Measurements from ENCODE around the gene TSPAN17.

Gene TSPAN17

DNA sequence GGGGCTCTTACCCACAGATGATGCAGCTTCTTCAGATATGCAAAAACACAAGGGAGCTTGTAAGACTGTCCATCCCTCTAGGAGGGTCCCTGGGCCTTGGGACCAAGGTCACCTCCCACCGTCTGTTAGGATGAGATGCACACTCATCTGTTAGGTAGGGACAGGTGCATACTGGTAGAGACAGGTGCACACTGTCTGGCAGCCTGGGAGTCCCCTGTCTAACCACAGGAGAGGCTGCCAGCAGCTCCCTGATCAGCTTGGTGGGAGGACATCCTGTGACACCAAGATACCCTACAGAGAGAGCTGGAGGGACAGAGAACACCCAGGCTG lies 13.2 kb downstream of the TSPAN17 start:
- DNase-seq: no peak

- DNase-seq: peak; percentile 74 to 81
Observed at GRCh38 chr5:176660860-176661641, 13.8 kb downstream of the TSPAN17 start.

DNA sequence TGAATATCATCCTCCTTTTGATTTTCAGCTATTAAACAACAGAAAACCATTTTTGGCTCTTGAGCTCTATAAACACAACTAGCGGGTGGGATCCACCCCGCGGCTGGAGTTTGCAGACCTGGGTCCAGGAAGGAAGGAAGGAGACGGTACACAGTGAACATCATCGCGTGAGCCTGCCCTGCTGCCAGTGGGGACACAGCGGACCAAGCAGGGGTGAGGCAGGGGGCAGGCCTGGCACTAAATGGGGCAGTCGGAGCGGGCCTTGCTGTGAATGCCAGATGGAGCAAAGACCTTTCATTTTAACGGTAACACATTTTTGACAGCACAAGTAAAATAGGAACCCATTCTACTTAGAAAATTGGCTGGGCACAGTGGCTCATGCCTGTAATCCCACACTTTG lies 14.4 kb downstream of the TSPAN17 start:
- DNase-seq: no peak

- DNase-seq: no peak
Observed at GRCh38 chr5:176662371-176663333, 15.4 kb downstream of the TSPAN17 start.

GRCh38 chr5:176663566-176663965 lies 16.3 kb downstream of the TSPAN17 start:
- no peak for DNase-seq

GRCh38 chr5:176664479-176664878 lies 17.2 kb downstream of the TSPAN17 start:
- no peak for DNase-seq

- DNase-seq: no peak
Observed at GRCh38 chr5:176664886-176665285, 17.6 kb downstream of the TSPAN17 start.

DNA sequence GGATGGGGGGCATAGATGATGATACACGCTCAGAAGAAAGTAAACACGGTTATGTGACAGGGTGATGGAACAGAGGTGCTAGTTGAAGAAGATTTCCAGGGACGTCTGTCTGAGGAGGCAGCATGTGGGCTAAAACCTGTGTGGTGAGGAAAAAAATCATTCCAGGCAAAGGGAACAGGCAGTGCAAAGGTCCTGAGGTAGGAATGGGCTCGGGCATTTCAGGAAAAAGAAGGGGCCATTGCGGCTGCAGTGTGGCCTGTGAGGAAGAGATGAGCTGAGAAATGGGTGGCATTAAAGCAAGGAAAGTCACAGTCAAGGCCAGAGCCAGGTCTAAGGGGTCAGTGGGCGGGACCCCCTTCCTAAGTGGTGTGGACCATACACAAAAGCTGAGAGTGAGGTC lies 18.2 kb downstream of the TSPAN17 start:
- no peak for DNase-seq

- no peak for DNase-seq
Observed at GRCh38 chr5:176667637-176668036, 20.4 kb downstream of the TSPAN17 start.

- no peak for DNase-seq
Observed at GRCh38 chr5:176670449-176670848, 23.2 kb downstream of the TSPAN17 start.

- DNase-seq: no peak
Observed at GRCh38 chr5:176671399-176671798, 24.1 kb downstream of the TSPAN17 start.

DNA sequence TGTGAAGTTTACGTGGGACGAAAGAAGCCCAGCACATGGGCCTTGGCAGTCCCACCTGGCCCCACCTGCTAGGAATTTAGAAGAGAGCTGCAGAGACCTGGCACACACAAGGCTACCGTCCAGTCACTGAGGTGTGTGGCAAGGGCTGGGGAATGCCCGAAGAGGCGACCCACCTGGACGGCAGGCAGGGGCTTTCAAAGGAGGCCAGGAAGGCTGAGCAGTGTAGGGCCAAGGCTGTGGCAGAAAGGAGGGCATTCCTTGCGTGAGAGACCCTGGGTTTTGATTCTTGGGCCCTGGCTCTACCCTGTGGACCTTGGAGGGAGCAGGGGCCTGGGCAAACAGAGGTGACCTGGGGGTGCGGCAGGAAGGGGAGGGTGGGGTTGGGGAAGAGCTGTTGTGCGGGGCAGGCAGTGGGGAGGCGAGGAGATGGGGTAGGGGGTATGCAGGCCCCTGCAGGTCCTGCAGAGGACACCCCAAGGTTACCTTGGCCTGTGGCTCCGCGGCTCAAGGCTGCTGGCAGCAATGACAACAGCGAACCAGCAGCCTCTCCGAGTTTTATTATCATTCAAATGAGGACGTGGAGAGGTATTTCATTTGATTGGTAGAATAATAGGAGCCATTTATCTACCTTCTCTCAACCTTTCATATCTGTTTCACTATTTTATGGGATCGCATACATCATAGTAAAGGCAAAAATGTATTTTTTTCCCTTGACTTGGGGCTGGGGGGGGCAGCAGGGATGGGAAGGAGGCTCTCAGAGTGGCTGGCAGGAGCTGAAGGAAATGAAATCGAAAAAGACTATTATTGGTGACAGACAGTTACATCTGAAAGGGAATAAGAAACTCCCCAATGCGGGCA lies 24.8 kb downstream of the TSPAN17 start:
- no peak for DNase-seq

GRCh38 chr5:176673651-176674583 lies 26.6 kb downstream of the TSPAN17 start:
- DNase-seq: no peak

DNA sequence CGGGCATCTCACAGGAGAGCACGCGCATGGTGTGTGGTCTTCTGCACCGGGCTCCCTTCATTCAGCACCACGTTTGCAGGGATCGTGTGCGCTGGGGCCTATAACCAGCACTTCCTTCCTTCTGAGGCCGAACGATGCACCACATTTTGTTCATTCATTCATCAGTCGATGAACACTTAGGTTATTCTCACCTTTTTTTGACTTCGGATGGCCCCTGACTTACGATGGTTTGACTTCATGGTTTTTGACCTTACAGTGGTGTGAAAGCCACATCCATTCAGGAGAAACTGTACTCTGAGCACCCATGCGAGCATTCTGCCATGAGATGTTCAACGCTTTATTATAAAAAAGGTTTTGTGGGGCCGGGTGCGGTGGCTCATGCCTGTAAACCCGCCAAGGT lies 27.5 kb downstream of the TSPAN17 start:
- DNase-seq: no peak

- DNase-seq: no peak
Observed at GRCh38 chr5:176675676-176676360, 28.5 kb downstream of the TSPAN17 start.

- no peak for DNase-seq
Observed at GRCh38 chr5:176676361-176676824, 29.1 kb downstream of the TSPAN17 start.

DNA sequence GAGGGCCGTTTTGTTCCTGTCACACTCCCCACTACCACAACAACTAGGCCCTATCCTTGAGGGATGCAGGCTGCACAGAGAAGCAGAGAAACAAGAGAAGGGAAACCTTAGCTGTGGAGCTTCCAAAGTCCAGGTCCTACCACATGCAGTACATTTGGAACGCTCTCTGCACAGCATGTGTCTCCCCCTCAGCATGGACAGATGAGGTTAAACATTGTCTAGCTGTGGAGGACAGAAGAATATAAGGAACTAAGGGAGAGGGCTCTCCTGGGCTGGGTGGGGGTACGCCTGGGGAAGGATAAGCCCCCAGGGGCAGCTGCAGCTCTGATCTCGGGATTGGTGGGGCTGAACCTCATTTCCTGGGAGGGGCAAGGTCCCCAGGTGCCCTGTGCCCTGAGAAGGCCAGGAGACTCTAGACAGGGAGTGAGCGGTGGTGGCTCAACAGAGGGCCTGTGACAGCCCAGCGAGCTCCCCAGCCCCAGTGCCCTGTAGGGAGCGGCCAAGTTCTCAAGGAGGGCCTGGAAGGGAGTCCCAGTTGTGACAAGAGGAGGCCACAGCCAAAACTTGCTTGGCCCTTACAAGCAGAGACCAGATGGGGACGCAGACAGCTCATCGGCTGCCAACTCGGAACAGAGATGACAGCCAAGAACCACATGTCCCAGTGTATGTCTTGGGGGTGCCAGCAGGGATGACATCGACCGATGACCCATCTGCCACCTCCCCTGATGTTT lies 30.1 kb downstream of the TSPAN17 start:
- DNase-seq: no peak

DNA sequence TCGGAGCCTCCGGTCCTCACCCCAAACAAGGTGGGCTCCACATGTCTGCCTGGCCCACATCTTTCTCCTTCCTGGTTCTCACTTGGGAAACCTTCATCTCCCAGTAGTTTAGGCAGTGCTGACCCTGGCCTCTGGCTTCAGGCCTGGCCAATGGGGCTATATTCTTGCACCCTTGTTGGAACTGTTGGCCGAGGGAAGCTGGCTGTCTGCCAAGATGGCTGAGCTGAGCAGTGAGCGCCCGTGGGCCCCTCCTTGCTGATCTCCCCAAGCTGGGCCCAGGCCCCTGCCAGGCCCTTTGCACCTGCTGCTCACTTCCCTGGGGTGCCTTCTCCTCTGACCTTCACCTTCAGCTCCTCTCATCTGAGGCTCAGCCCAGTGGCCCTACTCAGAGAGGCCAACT lies 31.3 kb downstream of the TSPAN17 start:
- DNase-seq: no peak

DNA sequence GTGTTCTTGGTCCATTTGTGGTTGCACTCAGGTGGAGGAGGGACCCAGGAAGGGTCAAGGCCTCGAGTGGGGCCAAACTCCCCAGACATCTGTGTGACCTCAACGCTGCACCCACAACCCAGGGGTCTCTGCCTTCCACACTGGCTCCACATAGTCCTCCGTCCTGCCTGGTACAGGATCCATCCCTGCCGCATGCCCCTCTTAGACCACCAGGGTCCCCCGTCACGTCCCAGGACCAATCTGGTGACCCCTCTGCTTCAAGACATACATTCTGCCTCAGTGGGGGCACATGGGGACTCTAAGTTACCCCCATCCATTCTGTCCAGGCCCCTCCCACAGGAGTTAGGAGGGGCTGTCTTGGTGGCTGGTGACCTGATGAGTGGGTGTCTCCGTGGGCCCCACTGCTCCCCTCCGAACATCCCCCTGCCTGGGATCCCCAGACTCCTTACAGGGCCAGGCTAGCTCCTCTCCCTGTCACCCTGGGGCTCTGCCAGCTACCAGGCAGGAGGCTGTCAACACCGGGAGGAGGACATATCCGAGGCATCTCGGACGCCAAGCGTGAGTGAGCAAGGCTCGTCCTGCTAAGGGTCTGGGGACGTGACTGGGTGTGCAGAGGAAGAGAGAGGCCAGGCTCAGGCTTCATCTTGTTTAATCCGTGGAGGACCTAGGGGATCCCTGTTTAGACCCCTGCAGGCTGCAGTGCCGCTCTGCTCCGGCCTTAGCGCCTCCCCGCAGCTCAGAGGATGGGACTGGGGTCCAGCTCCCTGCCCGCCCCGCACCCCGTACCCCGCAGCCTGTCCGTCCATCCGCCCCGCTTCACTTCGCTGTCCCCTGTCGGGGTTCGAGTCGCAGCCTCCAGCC lies 32.3 kb downstream of the TSPAN17 start:
- DNase-seq: no peak

GRCh38 chr5:176680226-176680563 lies 32.9 kb downstream of the TSPAN17 start:
- DNase-seq: no peak

Data from stimulated activated CD4-positive, alpha-beta T cell treated with anti-CD3 and anti-CD28 coated beads, Interleukin-4, amount 100 ng/mL, for 4 hours (primary cell).